Measurements from ENCODE around the gene AHCYL1. TPM values are rescaled to one million over a fixed set of nuclear protein-coding genes. Genes with fewer than 3 reads are reported as not detected.

The AHCYL1 gene
- total RNA-seq, 4 donors from 2014 or later: 82.6 to 102 (median 92.4) TPM

DNA sequence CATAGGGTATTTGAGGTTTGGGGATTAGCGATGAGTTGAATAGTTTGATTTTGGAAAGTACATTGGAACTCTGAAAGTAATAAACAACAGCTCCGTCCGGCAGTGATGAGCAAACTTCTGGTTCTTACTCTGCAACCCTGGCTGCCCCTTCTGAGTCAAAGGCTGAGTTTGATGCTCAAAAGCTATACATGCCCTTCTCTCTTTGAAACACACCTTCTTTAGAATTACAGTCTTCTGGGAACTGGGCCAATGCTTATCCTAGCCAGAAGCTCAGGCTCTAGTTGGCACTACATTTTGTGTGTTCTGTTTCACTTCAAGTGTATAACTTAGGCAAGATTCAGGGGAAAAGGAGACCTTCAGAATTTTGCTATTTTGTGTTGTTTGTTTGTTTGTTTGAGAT, 9.3 kb downstream of the AHCYL1 start:
- Histone ChIP-seq H3K4me3 (peak overlapping the region in 1 of 2 donors; percentile 22), H3K36me3 (no peaks in the 10 kb centered on the region), H3K27ac (peak overlapping the region; percentile 69 to 80 (median 74)), H3K27me3 (no peaks in the 10 kb centered on the region), H3K4me1 (peaks cover 15 to 98% (median 41%) of the 10 kb centered on the region in 3 donors), H3K9me3 (no peaks in the 10 kb centered on the region)
- no peak for TF ChIP-seq EP300 (IDR thresholded peaks at IDR 0.05)
- peak; percentile 35 for TF ChIP-seq POLR2AphosphoS5 (IDR thresholded peaks at IDR 0.05)
- 17 to 36% methylated on average over 2 to 3 of the region's 3 CpGs for WGBS, 2 donors (ENCODE audit: low coverage in 1 of 2)
- no peak for ATAC-seq

DNA sequence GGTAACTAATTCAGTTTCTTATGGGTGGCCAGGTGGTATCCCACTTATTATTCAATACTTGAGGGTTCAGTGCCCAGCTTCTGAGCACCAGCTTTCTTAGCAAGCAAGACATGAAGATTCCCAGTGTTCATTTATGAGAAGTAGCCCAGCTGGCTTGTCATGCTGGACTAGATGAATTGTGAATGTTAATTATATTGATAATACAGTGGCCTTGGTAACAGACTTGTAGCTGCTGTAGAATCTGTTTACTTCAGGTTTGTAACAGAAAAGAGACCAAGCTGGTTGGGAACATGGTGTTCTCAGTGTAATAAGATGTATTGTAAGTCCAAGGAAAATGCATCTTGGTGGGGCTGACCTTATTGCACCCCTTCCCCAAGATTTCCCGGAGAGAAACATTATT, 10.1 kb downstream of the AHCYL1 start:
- H3K4me3 ChIP-seq: no peak overlapping the region
- ATAC-seq: peak; percentile 21
- no peaks in the 10 kb centered on the region for H3K9me3 ChIP-seq
- H3K36me3 ChIP-seq: no peaks in the 10 kb centered on the region
- TF ChIP-seq POLR2AphosphoS5 (IDR thresholded peaks at IDR 0.05): peak; percentile 76
- TF ChIP-seq, protein P1, sequence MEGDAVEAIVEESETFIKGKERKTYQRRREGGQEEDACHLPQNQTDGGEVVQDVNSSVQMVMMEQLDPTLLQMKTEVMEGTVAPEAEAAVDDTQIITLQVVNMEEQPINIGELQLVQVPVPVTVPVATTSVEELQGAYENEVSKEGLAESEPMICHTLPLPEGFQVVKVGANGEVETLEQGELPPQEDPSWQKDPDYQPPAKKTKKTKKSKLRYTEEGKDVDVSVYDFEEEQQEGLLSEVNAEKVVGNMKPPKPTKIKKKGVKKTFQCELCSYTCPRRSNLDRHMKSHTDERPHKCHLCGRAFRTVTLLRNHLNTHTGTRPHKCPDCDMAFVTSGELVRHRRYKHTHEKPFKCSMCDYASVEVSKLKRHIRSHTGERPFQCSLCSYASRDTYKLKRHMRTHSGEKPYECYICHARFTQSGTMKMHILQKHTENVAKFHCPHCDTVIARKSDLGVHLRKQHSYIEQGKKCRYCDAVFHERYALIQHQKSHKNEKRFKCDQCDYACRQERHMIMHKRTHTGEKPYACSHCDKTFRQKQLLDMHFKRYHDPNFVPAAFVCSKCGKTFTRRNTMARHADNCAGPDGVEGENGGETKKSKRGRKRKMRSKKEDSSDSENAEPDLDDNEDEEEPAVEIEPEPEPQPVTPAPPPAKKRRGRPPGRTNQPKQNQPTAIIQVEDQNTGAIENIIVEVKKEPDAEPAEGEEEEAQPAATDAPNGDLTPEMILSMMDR (IDR thresholded peaks at IDR 0.05): no peak
- H3K27ac ChIP-seq: peak overlapping the region; percentile 70 to 80 (median 74)
- WGBS, 2 donors (ENCODE audit: low coverage in 1 of 2): 0 to 29% methylated on average over 1 of the region's 1 CpG
- no peaks in the 10 kb centered on the region for H3K27me3 ChIP-seq
- H3K4me1 ChIP-seq: peaks cover 15 to 92% (median 39%) of the 10 kb centered on the region in 3 donors

DNA sequence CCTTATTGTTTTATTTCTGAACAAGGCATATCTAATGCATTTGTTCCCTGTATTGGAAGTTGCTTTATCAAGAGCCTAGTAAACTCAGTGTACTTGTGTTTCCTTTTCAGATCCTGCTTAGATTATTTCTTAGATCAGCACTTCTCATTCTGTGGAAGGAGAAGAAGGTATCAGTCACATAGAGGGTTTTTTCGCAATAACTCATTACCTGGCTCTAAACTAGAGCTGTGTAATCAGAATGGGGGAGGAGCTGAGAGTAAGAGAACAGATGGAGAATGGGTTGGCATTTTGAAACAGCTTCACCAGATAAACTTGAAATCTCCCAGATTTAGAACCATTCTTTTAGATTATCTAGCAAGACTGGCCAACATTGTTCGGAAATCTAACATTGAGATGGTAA, 11.0 kb downstream of the AHCYL1 start:
- H3K4me1 ChIP-seq: peaks cover 15 to 91% (median 33%) of the 10 kb centered on the region in 3 donors
- WGBS, 2 donors (ENCODE audit: low coverage in 1 of 2): 94 to 100% methylated on average over 2 of the region's 2 CpGs
- H3K4me3 ChIP-seq: no peak overlapping the region
- no peak for ATAC-seq
- TF ChIP-seq, protein P1 (IDR thresholded peaks at IDR 0.05): no peak
- TF ChIP-seq POLR2AphosphoS5 (IDR thresholded peaks at IDR 0.05): no peak
- no peak for TF ChIP-seq EP300 (IDR thresholded peaks at IDR 0.05)
- no peak for TF ChIP-seq POLR2A (IDR thresholded peaks at IDR 0.05)
- H3K27me3 ChIP-seq: no peaks in the 10 kb centered on the region
- H3K9me3 ChIP-seq: no peaks in the 10 kb centered on the region
- no peaks in the 10 kb centered on the region for H3K36me3 ChIP-seq
- peak overlapping the region; percentile 70 to 80 (median 74) for H3K27ac ChIP-seq

DNA sequence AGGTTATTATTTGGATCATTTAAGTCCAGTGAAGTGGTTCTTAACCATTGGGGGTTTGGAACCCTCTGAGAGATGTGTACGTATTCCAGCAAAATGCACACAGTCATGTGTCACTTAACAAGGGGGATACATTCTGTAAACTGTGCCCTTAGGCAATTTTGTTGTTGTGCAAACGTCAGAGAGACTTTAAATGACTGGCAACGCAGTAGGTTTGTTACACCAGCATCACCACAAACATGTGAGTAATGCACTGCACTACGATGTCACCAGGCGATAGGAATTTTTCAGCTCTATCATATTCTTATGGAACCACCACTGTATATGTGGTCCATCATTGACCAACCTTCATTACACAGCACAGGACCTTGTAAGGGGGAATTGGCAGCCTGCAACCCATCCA, 11.9 kb downstream of the AHCYL1 start:
- Histone ChIP-seq H3K9me3 (no peaks in the 10 kb centered on the region), H3K36me3 (no peaks in the 10 kb centered on the region), H3K4me3 (no peak overlapping the region), H3K27ac (peak overlapping the region in 3 of 4 donors; percentile 34 to 80 (median 70)), H3K4me1 (peaks cover 15 to 82% (median 33%) of the 10 kb centered on the region in 3 donors), H3K27me3 (no peaks in the 10 kb centered on the region)
- TF ChIP-seq EP300 (IDR thresholded peaks at IDR 0.05) (no peak), POLR2A (IDR thresholded peaks at IDR 0.05) (no peak)
- TF ChIP-seq, protein P1 (IDR thresholded peaks at IDR 0.05): no peak
- WGBS, 2 donors (ENCODE audit: low coverage in 1 of 2): 75 to 96% methylated on average over 2 to 4 of the region's 5 CpGs
- no peak for ATAC-seq

DNA sequence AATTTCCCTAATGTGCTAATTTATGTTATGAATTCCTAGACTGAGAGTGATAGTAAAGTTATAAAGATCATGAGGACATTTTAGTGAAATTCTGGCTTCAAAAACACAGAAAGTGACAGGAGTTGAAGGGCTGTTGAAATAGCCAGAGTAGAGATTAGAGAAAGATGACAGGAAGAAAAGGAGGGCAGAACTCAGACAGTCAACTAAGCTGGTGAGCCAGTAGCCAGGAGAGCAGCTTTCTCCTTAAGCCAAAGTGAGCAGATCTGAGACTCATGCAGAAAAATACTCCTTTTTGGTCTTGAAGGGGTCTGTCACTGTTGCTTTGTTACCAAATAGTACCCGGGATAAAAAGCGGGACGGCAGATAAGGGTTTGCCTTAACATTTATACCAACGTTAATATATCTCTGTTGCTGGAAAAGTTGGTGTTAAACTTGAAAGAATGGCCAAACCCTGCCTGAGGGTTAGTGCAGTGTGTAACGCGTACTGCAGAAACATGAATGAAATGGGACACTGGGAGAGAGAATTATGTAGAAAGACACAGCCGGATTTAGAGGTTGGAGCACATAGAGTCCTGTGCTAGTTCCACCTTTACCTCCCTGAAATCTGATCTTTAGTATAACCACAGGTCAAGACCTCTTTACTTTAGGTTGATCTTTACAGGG, 12.8 kb downstream of the AHCYL1 start:
- 53 to 68% methylated on average over 6 to 7 of the region's 7 CpGs for whole genome bisulfite sequencing, 2 donors (ENCODE audit: low coverage in 1 of 2)
- H3K36me3 ChIP-seq: no peaks in the 10 kb centered on the region
- H3K9me3 ChIP-seq: no peaks in the 10 kb centered on the region
- peak overlapping the region in 3 of 4 donors; percentile 11 to 70 (median 34) for H3K27ac ChIP-seq
- no peak for ATAC-seq
- TF ChIP-seq, protein P1 (IDR thresholded peaks at IDR 0.05): no peak
- TF ChIP-seq EP300 (IDR thresholded peaks at IDR 0.05) (no peak), POLR2A (IDR thresholded peaks at IDR 0.05) (no peak), POLR2AphosphoS5 (IDR thresholded peaks at IDR 0.05) (no peak)
- no peaks in the 10 kb centered on the region for H3K27me3 ChIP-seq
- peaks cover 15 to 74% (median 33%) of the 10 kb centered on the region in 3 donors for H3K4me1 ChIP-seq
- H3K4me3 ChIP-seq: no peak overlapping the region
